Ishikawa (cell line): ENCODE data around the gene CERS3.

ENCODE experiments used
- CEBPB ChIP-seq: IDR thresholded peaks from 2 replicates; pipeline ENCODE4 v1.6.1; 2012
- CREB1 ChIP-seq: IDR thresholded peaks from 2 replicates; pipeline ENCODE4 v1.6.1; 2012; ENCODE audit warnings: low read depth
- EGR1 ChIP-seq: IDR thresholded peaks from 2 replicates; pipeline ENCODE4 v1.6.1; 2012
- EP300 ChIP-seq: IDR thresholded peaks from 2 replicates; pipeline ENCODE4 v1.6.1; 2012; ENCODE audit warnings: borderline replicate concordance
- FOXM1 ChIP-seq: IDR thresholded peaks from 2 replicates; pipeline ENCODE4 v1.6.1; 2012; ENCODE audit warnings: low read depth, borderline replicate concordance
- MAX ChIP-seq: IDR thresholded peaks from 2 replicates; pipeline ENCODE4 v1.6.1; 2012
- NFIC ChIP-seq: IDR thresholded peaks from 2 replicates; pipeline ENCODE4 v1.6.1; 2012
- RAD21 ChIP-seq: IDR thresholded peaks from 2 replicates; pipeline ENCODE4 v1.6.1; 2012; ENCODE audit warnings: low read depth
- TAF1 ChIP-seq: IDR thresholded peaks from 2 replicates; pipeline ENCODE4 v1.6.1; 2012; ENCODE audit warnings: low read depth, mild to moderate bottlenecking
- TCF12 ChIP-seq: IDR thresholded peaks from 2 replicates; pipeline ENCODE4 v1.6.1; 2012; ENCODE audit warnings: low read depth
- TEAD4 ChIP-seq: IDR thresholded peaks from 2 replicates; pipeline ENCODE4 v1.6.1; 2012
- USF1 ChIP-seq: IDR thresholded peaks from 2 replicates; pipeline ENCODE4 v1.6.1; 2012
- YY1 ChIP-seq: IDR thresholded peaks from 2 replicates; pipeline ENCODE4 v1.6.1; 2012; ENCODE audit warnings: low read depth
- ZBTB7A ChIP-seq: IDR thresholded peaks from 2 replicates; pipeline ENCODE4 v1.6.1; 2012; ENCODE audit warnings: low read depth
- TF ChIP-seq, protein P1 (sequence below): IDR thresholded peaks from 2 replicates; pipeline ENCODE4 v1.6.1; 2012; ENCODE audit warnings: low read depth, mild to moderate bottlenecking

CERS3 gene

GRCh38 chr15:100464888-100465287 is 63.9 kb downstream of the CERS3 start:
- TF ChIP-seq MAX (no peak), TEAD4 (no peak), USF1 (no peak), CEBPB (no peak), EP300 (no peak), NFIC (no peak), CREB1 (no peak), ZBTB7A (no peak), YY1 (no peak), RAD21 (no peak), EGR1 (no peak), FOXM1 (no peak), TCF12 (no peak), TAF1 (no peak)
- TF ChIP-seq, protein P1, sequence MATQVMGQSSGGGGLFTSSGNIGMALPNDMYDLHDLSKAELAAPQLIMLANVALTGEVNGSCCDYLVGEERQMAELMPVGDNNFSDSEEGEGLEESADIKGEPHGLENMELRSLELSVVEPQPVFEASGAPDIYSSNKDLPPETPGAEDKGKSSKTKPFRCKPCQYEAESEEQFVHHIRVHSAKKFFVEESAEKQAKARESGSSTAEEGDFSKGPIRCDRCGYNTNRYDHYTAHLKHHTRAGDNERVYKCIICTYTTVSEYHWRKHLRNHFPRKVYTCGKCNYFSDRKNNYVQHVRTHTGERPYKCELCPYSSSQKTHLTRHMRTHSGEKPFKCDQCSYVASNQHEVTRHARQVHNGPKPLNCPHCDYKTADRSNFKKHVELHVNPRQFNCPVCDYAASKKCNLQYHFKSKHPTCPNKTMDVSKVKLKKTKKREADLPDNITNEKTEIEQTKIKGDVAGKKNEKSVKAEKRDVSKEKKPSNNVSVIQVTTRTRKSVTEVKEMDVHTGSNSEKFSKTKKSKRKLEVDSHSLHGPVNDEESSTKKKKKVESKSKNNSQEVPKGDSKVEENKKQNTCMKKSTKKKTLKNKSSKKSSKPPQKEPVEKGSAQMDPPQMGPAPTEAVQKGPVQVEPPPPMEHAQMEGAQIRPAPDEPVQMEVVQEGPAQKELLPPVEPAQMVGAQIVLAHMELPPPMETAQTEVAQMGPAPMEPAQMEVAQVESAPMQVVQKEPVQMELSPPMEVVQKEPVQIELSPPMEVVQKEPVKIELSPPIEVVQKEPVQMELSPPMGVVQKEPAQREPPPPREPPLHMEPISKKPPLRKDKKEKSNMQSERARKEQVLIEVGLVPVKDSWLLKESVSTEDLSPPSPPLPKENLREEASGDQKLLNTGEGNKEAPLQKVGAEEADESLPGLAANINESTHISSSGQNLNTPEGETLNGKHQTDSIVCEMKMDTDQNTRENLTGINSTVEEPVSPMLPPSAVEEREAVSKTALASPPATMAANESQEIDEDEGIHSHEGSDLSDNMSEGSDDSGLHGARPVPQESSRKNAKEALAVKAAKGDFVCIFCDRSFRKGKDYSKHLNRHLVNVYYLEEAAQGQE = no peak

DNA sequence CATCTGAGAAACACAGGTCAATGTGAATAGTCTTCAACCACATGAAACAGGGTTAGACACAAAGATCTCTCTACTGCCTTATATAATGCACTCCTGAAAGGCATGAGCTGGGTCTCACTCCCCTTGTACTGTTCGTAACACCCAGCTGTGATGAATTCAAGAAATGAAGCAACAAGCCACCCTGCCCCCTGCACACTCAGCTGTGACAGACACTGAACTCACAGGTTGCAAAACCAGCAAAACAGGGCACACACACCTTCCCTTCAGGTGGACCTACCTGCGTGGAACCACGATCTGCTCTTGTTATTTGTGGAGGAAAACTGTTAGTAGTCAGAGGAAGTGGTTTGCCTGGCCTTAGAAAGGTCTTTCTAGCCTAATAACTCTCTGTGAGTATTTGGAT is 64.5 kb downstream of the CERS3 start:
- TF ChIP-seq CEBPB (no peak), FOXM1 (no peak), TCF12 (no peak), USF1 (no peak), EP300 (no peak), YY1 (no peak), EGR1 (no peak), ZBTB7A (no peak), CREB1 (no peak), TAF1 (no peak), TEAD4 (no peak), RAD21 (no peak), MAX (no peak), NFIC (no peak)
- TF ChIP-seq, protein P1 = no peak

DNA sequence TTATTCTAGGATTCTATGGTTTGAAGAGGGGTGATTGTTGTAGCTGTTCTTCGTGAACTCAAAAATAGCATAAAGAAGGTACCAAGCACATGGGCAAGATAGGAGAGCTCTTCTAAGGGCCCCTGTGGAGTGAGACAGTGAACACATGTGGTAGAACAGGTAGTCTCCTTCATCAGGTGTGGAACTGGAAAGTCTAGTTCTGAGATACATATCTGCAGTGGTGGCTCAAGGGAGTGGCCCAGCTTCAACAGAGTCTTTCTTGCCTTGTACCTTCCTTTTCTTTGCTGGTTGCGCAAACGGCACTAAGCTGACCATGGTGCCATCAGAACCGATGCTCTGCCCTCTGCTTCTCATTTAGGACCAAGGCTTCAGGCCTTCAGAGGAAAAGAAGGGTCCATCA is 65.2 kb downstream of the CERS3 start:
- TF ChIP-seq ZBTB7A = no peak
- TF ChIP-seq CREB1 = no peak
- TF ChIP-seq TEAD4 = no peak
- TF ChIP-seq FOXM1 = no peak
- TF ChIP-seq, protein P1 = no peak
- TF ChIP-seq TAF1 = no peak
- TF ChIP-seq YY1 = no peak
- no peak for TF ChIP-seq NFIC
- no peak for TF ChIP-seq MAX
- no peak for TF ChIP-seq CEBPB
- no peak for TF ChIP-seq RAD21
- TF ChIP-seq EP300 = no peak
- TF ChIP-seq USF1 = no peak
- TF ChIP-seq EGR1 = no peak
- TF ChIP-seq TCF12 = no peak

GRCh38 chr15:100461049-100461448 is 67.7 kb downstream of the CERS3 start:
- TF ChIP-seq TEAD4 (no peak), FOXM1 (no peak), TCF12 (no peak), MAX (no peak), USF1 (no peak), EP300 (no peak), EGR1 (no peak), YY1 (no peak), NFIC (no peak), CEBPB (no peak), TAF1 (no peak), RAD21 (no peak), CREB1 (no peak), ZBTB7A (no peak)
- TF ChIP-seq, protein P1 = no peak
